WTC11 (cell line): ENCODE measurements around the gene C2CD2. TPM values are rescaled to one million over a fixed set of nuclear protein-coding genes. Genes with fewer than 3 reads are reported as not detected.

ENCODE experiments used
- ATAC-seq: fragments of 200-7000 bp; cut with Tn5 transposase; 2 replicates; pipeline ENCODE4 v1.10.0; 2021; ENCODE audit warnings: mild to moderate bottlenecking, moderate library complexity
- CTCF ChIA-PET: fragments of 300-600 bp; sonication (Branson Sonifier 250); formaldehyde crosslinking; loops from one replicate; lab custom pipeline; 2021; ENCODE audit warnings: antibody characterized with exemption; lab: Charles Lee
- POLR2A ChIA-PET: fragments of 350-600 bp; sonication (Branson Sonifier 250); formaldehyde crosslinking; loops from one replicate; lab custom pipeline; 2021; ENCODE audit warnings: antibody characterized with exemption; lab: Charles Lee
- DNase-seq: peaks from one replicate; pipeline ENCODE4 v3.0.0; 2021; ENCODE audit warnings: low spot score
- H3K27ac Mint-ChIP-seq: 2 replicates; pipeline ENCODE4 v1.8.0; 2021; ENCODE audit warnings: mixed read lengths
- H3K27me3 Mint-ChIP-seq: 2 replicates; pipeline ENCODE4 v1.8.0; 2021; ENCODE audit warnings: low read depth, mild to moderate bottlenecking, moderate library complexity, mixed read lengths
- H3K36me3 Mint-ChIP-seq: 2 replicates; pipeline ENCODE4 v1.8.0; 2021; ENCODE audit warnings: mixed read lengths
- H3K4me1 Mint-ChIP-seq: 2 replicates; pipeline ENCODE4 v1.8.0; 2022; ENCODE audit warnings: mixed read lengths
- H3K4me3 Mint-ChIP-seq: 2 replicates; pipeline ENCODE4 v1.8.0; 2021; ENCODE audit warnings: mild to moderate bottlenecking, moderate library complexity, mixed read lengths
- H3K9me3 Mint-ChIP-seq: 2 replicates; pipeline ENCODE4 v1.8.0; 2021; ENCODE audit warnings: mixed read lengths
- CBFB ChIP-seq: sonication (generic); formaldehyde crosslinking; IDR thresholded peaks from 2 replicates; pipeline ENCODE4 v1.8.1; 2022; ENCODE audit warnings: mild to moderate bottlenecking, low read depth, missing genetic modification reagents
- CREM ChIP-seq: sonication (generic); formaldehyde crosslinking; IDR thresholded peaks from 2 replicates; pipeline ENCODE4 v1.8.1; 2022; ENCODE audit warnings: mild to moderate bottlenecking, missing genetic modification reagents, moderate library complexity
- FOXJ3 ChIP-seq: sonication (generic); formaldehyde crosslinking; IDR thresholded peaks from 2 replicates; pipeline ENCODE4 v1.9.0; 2021; ENCODE audit warnings: missing genetic modification reagents, mild to moderate bottlenecking, borderline replicate concordance
- HMGA2 ChIP-seq: fragments of 250-450 bp; sonication (Bioruptor Pico); IDR thresholded peaks from 2 replicates; pipeline ENCODE4 v1.4.0; 2021; ENCODE audit warnings: mild to moderate bottlenecking, moderate library complexity
- IRF2 ChIP-seq: sonication (generic); formaldehyde crosslinking; IDR thresholded peaks from 2 replicates; pipeline ENCODE4 v1.8.0; 2022; ENCODE audit warnings: low read depth, missing genetic modification reagents, borderline replicate concordance
- NR2C2 ChIP-seq: sonication (generic); formaldehyde crosslinking; IDR thresholded peaks from 2 replicates; pipeline ENCODE4 v1.8.0; 2022; ENCODE audit warnings: mild to moderate bottlenecking, missing genetic modification reagents
- NR3C1 ChIP-seq: sonication (generic); formaldehyde crosslinking; conservative IDR thresholded peaks from 2 replicates; pipeline ENCODE4 v1.8.1; 2023; ENCODE audit warnings: low read depth, mild to moderate bottlenecking, missing genetic modification reagents
- PRRX2 ChIP-seq: fragments of 250-450 bp; sonication (Bioruptor Pico); IDR thresholded peaks from 2 replicates; pipeline ENCODE4 v1.8.0; 2021; ENCODE audit warnings: mild to moderate bottlenecking
- RORB ChIP-seq: fragments of 250-450 bp; sonication (Bioruptor Pico); IDR thresholded peaks from 2 replicates; pipeline ENCODE4 v1.9.0; 2021; ENCODE audit warnings: mild to moderate bottlenecking
- SMAD3 ChIP-seq: sonication (generic); formaldehyde crosslinking; IDR thresholded peaks from 2 replicates; pipeline ENCODE4 v1.8.0; 2022; ENCODE audit warnings: missing genetic modification reagents, mild to moderate bottlenecking, borderline replicate concordance
- SMAD4 ChIP-seq: sonication (generic); formaldehyde crosslinking; IDR thresholded peaks from 2 replicates; pipeline ENCODE4 v1.8.0; 2022; ENCODE audit warnings: mild to moderate bottlenecking, missing genetic modification reagents
- SP1 ChIP-seq: sonication (generic); formaldehyde crosslinking; conservative IDR thresholded peaks from 2 replicates; pipeline ENCODE4 v1.8.1; 2022; ENCODE audit warnings: missing genetic modification reagents
- TCF7 ChIP-seq: sonication (generic); formaldehyde crosslinking; IDR thresholded peaks from 2 replicates; pipeline ENCODE4 v1.8.0; 2022; ENCODE audit warnings: mild to moderate bottlenecking, low read depth, missing genetic modification reagents, moderate library complexity
- TEAD1 ChIP-seq: sonication (generic); formaldehyde crosslinking; IDR thresholded peaks from 2 replicates; pipeline ENCODE4 v1.8.0; 2022; ENCODE audit warnings: mild to moderate bottlenecking, missing genetic modification reagents
- ZNF219 ChIP-seq: sonication (generic); formaldehyde crosslinking; IDR thresholded peaks from 2 replicates; pipeline ENCODE4 v1.8.0; 2023; ENCODE audit warnings: missing genetic modification reagents, mild to moderate bottlenecking, borderline replicate concordance
- ZNF317 ChIP-seq: sonication (generic); formaldehyde crosslinking; IDR thresholded peaks from 2 replicates; pipeline ENCODE4 v1.8.1; 2023; ENCODE audit warnings: low read depth, mild to moderate bottlenecking, moderate library complexity, missing genetic modification reagents, borderline replicate concordance
- total RNA-seq: library from RNA; stranded (reverse); gene quantifications from 3 replicates; pipeline ENCODE4 v1.2.3, GENCODE V29; 2021
- TF ChIP-seq, protein P1 (sequence below): sonication (generic); formaldehyde crosslinking; IDR thresholded peaks from 2 replicates; pipeline ENCODE4 v1.8.0; 2022; ENCODE audit warnings: mild to moderate bottlenecking, missing genetic modification reagents
- TF ChIP-seq, protein P2 (sequence below): fragments of 250-450 bp; sonication (Bioruptor Pico); conservative IDR thresholded peaks from 2 replicates; pipeline ENCODE4 v1.9.0; 2021; ENCODE audit warnings: mild to moderate bottlenecking
- TF ChIP-seq, protein P3 (sequence below): sonication (generic); formaldehyde crosslinking; conservative IDR thresholded peaks from 2 replicates; pipeline ENCODE4 v1.8.1; 2022; ENCODE audit warnings: mild to moderate bottlenecking, missing genetic modification reagents
- TF ChIP-seq, protein P4 (sequence below): sonication (generic); formaldehyde crosslinking; IDR thresholded peaks from 2 replicates; pipeline ENCODE4 v1.8.1; 2022; ENCODE audit warnings: low read depth, mild to moderate bottlenecking, moderate library complexity, missing genetic modification reagents, borderline replicate concordance
- TF ChIP-seq, protein P5 (sequence below): sonication (generic); formaldehyde crosslinking; IDR thresholded peaks from 2 replicates; pipeline ENCODE4 v1.8.1; 2023; ENCODE audit warnings: mild to moderate bottlenecking, missing genetic modification reagents, moderate library complexity
- TF ChIP-seq, protein P6 (sequence below): fragments of 250-450 bp; sonication (Bioruptor Pico); IDR thresholded peaks from 2 replicates; pipeline ENCODE4 v1.9.0; 2021; ENCODE audit warnings: mild to moderate bottlenecking
- TF ChIP-seq, protein P7 (sequence below): sonication (generic); formaldehyde crosslinking; IDR thresholded peaks from 2 replicates; pipeline ENCODE4 v1.8.0; 2022; ENCODE audit warnings: mild to moderate bottlenecking, missing genetic modification reagents

Gene C2CD2
- total RNA-seq, 1 experiment from 2014 or later, result 11.2 TPM

DNA sequence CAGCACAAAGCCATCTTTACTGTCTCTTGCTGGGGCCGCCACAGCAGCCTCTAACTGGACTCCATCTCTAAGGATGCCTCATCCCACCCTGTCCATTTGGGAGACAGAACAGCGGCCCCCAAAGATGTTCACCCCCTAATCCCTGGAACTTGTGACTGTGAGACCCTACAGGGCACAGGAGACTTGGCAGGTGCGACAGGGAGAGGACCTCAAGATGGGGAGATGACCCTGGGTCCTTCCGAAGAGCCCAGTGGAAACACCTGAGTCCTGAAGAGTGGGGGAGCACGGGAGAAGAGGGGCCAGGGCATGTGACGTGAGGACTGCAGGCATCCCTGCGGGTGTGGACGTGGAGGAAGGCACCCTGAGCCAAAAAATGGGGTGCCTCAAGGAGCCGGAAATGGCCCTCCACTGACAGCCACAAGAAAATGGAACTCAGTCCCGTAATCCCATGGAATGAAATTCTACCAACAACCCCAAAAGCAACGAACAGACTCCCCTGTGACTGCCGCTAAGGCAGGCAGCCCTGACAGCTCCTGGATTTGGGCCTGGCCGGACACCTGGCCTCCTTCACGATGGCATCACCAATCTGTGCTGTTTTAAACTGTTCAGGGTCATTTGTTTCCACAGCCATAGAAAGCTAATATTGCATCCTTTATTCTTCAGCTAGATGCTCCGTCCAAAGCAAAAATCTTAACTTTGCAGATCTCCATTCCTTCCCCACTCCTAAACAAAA is 34.0 kb downstream of the C2CD2 start:
- ATAC-seq (no peak), DNase-seq (no peak)
- ChIA-PET POLR2A (no interaction called here), CTCF (no interaction called here)
- Mint-ChIP-seq H3K36me3 (peaks cover 7% of the 10 kb centered on the region), H3K27me3 (no peaks in the 10 kb centered on the region), H3K4me3 (no peak overlapping the region), H3K9me3 (no peaks in the 10 kb centered on the region), H3K27ac (no peak overlapping the region), H3K4me1 (no peaks in the 10 kb centered on the region)
- TF ChIP-seq TCF7 (no peak), NR2C2 (CRISPR knock-in tag) (no peak), ZNF317 (CRISPR knock-in tag) (no peak), PRRX2 (no peak), CBFB (no peak), RORB (CRISPR knock-in tag) (no peak), IRF2 (CRISPR knock-in tag) (no peak), SMAD4 (CRISPR knock-in tag) (no peak)
- TF ChIP-seq, protein P1, sequence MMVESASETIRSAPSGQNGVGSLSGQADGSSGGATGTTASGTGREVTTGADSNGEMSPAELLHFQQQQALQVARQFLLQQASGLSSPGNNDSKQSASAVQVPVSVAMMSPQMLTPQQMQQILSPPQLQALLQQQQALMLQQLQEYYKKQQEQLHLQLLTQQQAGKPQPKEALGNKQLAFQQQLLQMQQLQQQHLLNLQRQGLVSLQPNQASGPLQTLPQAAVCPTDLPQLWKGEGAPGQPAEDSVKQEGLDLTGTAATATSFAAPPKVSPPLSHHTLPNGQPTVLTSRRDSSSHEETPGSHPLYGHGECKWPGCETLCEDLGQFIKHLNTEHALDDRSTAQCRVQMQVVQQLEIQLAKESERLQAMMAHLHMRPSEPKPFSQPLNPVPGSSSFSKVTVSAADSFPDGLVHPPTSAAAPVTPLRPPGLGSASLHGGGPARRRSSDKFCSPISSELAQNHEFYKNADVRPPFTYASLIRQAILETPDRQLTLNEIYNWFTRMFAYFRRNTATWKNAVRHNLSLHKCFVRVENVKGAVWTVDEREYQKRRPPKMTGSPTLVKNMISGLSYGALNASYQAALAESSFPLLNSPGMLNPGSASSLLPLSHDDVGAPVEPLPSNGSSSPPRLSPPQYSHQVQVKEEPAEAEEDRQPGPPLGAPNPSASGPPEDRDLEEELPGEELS (CRISPR knock-in tag), result no peak
- TF ChIP-seq, protein P2, sequence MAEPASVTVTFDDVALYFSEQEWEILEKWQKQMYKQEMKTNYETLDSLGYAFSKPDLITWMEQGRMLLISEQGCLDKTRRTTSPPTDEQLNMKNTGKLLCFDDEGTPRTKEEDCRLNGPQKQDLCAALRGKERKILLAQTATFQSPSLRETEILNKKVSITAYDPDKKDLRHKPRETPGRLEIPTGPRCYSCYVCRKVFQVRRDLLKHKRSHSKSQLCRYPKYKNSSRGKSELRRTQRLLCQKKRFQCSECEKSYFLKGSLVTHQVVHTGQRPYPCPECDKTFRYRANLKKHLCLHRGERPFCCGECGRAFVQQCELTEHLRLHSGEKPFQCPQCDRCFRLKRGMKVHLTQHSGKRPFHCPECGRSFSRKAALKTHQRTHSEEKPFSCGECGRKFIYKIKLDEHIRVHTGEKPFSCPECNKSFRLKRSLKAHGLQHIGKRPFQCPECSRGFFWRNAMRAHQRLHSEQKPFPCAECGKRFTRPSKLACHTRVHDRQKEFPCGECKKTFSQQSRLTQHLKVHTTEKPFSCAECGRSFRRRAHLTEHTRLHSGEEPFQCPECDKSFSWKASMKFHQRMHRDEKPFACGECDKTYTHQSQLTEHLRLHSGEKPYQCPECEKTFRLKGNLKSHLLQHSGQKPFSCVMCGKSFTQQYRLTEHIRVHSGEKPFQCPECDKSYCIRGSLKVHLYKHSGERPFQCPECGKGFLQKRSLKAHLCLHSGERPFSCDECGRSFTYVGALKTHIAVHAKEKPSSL, result no peak
- TF ChIP-seq, protein P3, sequence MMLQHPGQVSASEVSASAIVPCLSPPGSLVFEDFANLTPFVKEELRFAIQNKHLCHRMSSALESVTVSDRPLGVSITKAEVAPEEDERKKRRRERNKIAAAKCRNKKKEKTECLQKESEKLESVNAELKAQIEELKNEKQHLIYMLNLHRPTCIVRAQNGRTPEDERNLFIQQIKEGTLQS (CRISPR knock-in tag), result no peak

DNA sequence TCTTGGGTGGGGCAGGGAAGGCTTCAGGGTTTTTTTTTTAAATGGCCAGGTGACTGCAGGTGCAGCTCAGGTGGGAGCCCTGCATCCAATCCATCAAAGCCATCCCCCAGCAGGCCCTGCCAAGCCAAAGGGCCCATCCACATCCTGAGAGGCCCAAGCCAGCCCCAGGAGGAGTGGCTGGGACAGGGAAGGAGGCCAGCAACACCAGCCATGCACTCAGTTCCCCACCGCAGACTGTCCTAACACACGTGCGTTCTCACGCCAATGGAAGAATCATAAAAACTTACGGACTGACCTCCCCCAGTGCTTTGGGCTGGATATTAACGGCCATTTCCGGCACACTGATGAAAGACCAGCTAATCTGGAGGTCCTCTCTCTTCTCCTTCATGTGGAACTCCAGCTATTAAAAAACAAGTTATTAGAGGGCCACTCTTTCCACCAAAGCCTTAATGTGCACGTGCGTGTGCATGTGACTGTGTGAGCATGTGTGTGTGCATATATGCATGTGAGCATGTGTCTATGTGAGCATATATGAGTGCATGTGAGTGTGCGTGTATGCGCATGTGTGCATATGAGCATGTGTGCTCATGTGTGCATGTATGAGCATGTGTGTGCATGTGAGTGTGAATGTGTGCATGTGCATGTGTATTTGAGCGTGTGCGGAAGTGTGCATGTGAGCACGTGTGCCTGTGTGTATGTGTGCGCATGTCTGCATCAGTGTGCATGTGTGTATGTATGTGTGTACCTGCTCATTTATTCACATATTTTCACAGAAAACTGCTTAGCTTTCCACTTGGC is 35.1 kb downstream of the C2CD2 start:
- Mint-ChIP-seq H3K27me3 (no peaks in the 10 kb centered on the region), H3K27ac (no peak overlapping the region), H3K4me1 (no peaks in the 10 kb centered on the region), H3K9me3 (no peaks in the 10 kb centered on the region), H3K36me3 (peaks cover 7% of the 10 kb centered on the region), H3K4me3 (no peak overlapping the region)
- no peak for ATAC-seq
- POLR2A ChIA-PET, result no interaction called here
- no peak for DNase-seq
- CTCF ChIA-PET, result no interaction called here
- TF ChIP-seq SP1 (CRISPR knock-in tag) (no peak), ZNF219 (CRISPR knock-in tag) (no peak), SMAD3 (CRISPR knock-in tag) (no peak), NR3C1 (no peak), FOXJ3 (CRISPR knock-in tag) (no peak), TCF7 (no peak), TEAD1 (no peak), CREM (no peak), RORB (CRISPR knock-in tag) (no peak), HMGA2 (CRISPR knock-in tag) (no peak)
- TF ChIP-seq, protein P4, sequence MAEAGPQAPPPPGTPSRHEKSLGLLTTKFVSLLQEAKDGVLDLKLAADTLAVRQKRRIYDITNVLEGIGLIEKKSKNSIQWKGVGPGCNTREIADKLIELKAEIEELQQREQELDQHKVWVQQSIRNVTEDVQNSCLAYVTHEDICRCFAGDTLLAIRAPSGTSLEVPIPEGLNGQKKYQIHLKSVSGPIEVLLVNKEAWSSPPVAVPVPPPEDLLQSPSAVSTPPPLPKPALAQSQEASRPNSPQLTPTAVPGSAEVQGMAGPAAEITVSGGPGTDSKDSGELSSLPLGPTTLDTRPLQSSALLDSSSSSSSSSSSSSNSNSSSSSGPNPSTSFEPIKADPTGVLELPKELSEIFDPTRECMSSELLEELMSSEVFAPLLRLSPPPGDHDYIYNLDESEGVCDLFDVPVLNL (CRISPR knock-in tag), result no peak
- TF ChIP-seq, protein P5, sequence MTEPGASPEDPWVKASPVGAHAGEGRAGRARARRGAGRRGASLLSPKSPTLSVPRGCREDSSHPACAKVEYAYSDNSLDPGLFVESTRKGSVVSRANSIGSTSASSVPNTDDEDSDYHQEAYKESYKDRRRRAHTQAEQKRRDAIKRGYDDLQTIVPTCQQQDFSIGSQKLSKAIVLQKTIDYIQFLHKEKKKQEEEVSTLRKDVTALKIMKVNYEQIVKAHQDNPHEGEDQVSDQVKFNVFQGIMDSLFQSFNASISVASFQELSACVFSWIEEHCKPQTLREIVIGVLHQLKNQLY (CRISPR knock-in tag), result no peak
- TF ChIP-seq, protein P6, sequence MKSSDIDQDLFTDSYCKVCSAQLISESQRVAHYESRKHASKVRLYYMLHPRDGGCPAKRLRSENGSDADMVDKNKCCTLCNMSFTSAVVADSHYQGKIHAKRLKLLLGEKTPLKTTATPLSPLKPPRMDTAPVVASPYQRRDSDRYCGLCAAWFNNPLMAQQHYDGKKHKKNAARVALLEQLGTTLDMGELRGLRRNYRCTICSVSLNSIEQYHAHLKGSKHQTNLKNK (CRISPR knock-in tag), result no peak
- TF ChIP-seq, protein P7, sequence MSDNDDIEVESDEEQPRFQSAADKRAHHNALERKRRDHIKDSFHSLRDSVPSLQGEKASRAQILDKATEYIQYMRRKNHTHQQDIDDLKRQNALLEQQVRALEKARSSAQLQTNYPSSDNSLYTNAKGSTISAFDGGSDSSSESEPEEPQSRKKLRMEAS (CRISPR knock-in tag), result no peak
